ENCODE data around the gene KIAA1210.

KIAA1210 gene

GRCh38 chrX:119073200-119073905 lies 54.3 kb downstream of the KIAA1210 start:
- Mint-ChIP-seq H3K4me3 (no peak overlapping the region), H3K27ac (no peak overlapping the region)

GRCh38 chrX:119072744-119073143 lies 54.9 kb downstream of the KIAA1210 start, which contains the start of gene CT47C1:
Gene CT47C1 (plus strand): TSS chrX:119072993. CDS start chrX:119073226, 233 bp downstream.
- no peaks in the 10 kb centered on the region for H3K36me3 Mint-ChIP-seq (ENCODE audit: low read depth)
- H3K27ac Mint-ChIP-seq: no peak within 1 kb of the TSS
- no peak within 1 kb of the TSS for H3K4me3 Mint-ChIP-seq
- peaks cover 17% of the 10 kb centered on the region for H3K27me3 Mint-ChIP-seq
- H3K9me3 Mint-ChIP-seq: no peaks in the 10 kb centered on the region
- H3K4me1 Mint-ChIP-seq (ENCODE audit: low read depth): no peaks in the 10 kb centered on the region
- no peak for DNase-seq

More at GRCh38 chrX:119073200-119073905, 54.3 kb downstream of the KIAA1210 start:
- Mint-ChIP-seq H3K27me3 (peaks cover 21% of the 10 kb centered on the region), H3K9me3 (no peaks in the 10 kb centered on the region), H3K36me3 (ENCODE audit: low read depth) (no peaks in the 10 kb centered on the region), H3K4me1 (ENCODE audit: low read depth) (no peaks in the 10 kb centered on the region)
- no peak for DNase-seq

- no peaks in the 10 kb centered on the region for H3K36me3 Mint-ChIP-seq (ENCODE audit: low read depth)
- no peak overlapping the region for H3K27ac Mint-ChIP-seq
- peaks cover 11% of the 10 kb centered on the region for H3K27me3 Mint-ChIP-seq
- H3K9me3 Mint-ChIP-seq: no peaks in the 10 kb centered on the region
- DNase-seq: no peak
- no peaks in the 10 kb centered on the region for H3K4me1 Mint-ChIP-seq (ENCODE audit: low read depth)
- no peak overlapping the region for H3K4me3 Mint-ChIP-seq
These were observed 56.2 kb downstream of the KIAA1210 start for GRCh38 chrX:119071381-119071780.

- no peak overlapping the region for H3K4me3 Mint-ChIP-seq
- no peaks in the 10 kb centered on the region for H3K36me3 Mint-ChIP-seq (ENCODE audit: low read depth)
- peaks cover 15% of the 10 kb centered on the region for H3K27me3 Mint-ChIP-seq
- no peak overlapping the region for H3K27ac Mint-ChIP-seq
- no peak for DNase-seq
- H3K4me1 Mint-ChIP-seq (ENCODE audit: low read depth): no peaks in the 10 kb centered on the region
- no peaks in the 10 kb centered on the region for H3K9me3 Mint-ChIP-seq
These were observed 57.9 kb downstream of the KIAA1210 start for GRCh38 chrX:119069762-119070161.

GRCh38 chrX:119069128-119069527 lies 58.5 kb downstream of the KIAA1210 start:
- Mint-ChIP-seq H3K36me3 (ENCODE audit: low read depth) (no peaks in the 10 kb centered on the region), H3K27me3 (peaks cover 15% of the 10 kb centered on the region), H3K27ac (no peak overlapping the region), H3K4me1 (ENCODE audit: low read depth) (no peaks in the 10 kb centered on the region), H3K9me3 (no peaks in the 10 kb centered on the region), H3K4me3 (no peak overlapping the region)
- no peak for DNase-seq

DNA sequence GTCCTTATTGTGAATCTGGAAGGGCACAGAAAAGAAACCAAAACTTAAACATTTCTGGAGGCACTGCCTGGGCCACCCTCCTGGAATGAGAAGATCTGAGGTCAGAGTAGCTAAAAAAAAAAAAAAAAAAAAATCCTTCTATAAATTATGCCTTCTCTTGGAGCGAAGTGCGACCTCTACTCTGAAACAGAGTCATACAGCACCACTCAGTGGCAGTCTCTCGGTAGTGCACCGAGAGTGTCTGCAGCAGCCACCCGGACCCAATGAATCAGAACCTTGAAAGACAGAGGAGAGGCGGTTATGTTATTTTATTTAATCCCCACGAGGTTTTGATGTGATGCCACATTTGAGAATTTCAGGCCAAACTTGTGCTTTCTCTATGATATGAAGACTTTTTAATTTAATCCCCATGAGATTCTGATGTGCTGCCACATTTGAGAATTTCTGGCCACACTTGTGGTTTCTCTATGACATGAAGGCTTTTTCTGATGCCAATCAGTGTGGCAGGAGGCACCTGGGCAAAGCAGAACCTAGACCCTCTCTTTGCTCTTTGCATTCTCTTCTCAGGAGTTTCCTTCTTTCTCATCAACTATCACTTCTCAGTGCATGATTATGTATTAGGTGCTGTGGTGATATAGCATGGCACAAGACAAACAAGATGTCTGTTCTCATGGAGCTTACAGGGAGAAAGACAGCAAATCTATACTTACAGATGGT lies 60.4 kb downstream of the KIAA1210 start:
- H3K27ac Mint-ChIP-seq: no peak overlapping the region
- no peaks in the 10 kb centered on the region for H3K4me1 Mint-ChIP-seq (ENCODE audit: low read depth)
- DNase-seq: peak; percentile 48
- H3K9me3 Mint-ChIP-seq: no peaks in the 10 kb centered on the region
- no peaks in the 10 kb centered on the region for H3K36me3 Mint-ChIP-seq (ENCODE audit: low read depth)
- H3K4me3 Mint-ChIP-seq: no peak overlapping the region
- peaks cover 13% of the 10 kb centered on the region for H3K27me3 Mint-ChIP-seq

DNA sequence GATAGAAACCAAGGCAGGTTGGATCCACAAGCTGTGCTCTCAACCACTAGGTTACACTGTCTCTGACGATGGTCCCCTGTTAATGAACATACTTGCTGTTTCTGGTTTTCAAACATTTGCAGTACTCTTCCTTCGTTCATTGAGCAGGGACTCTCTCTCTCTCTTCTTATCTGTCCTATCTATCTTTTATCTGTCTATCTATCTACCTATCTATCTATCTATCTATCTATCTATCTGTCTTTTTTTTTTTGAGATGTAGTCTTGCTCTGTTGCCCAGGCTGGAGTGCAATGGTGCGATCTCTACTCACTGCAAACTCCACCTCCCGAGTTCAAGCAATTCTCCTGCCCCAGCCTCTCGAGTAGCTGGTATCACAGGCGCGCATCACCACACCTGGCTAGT lies 64.2 kb downstream of the KIAA1210 start:
- no peaks in the 10 kb centered on the region for H3K36me3 Mint-ChIP-seq (ENCODE audit: low read depth)
- no peak for DNase-seq
- H3K9me3 Mint-ChIP-seq: no peaks in the 10 kb centered on the region
- no peak overlapping the region for H3K4me3 Mint-ChIP-seq
- H3K4me1 Mint-ChIP-seq (ENCODE audit: low read depth): no peaks in the 10 kb centered on the region
- peaks cover 26% of the 10 kb centered on the region for H3K27me3 Mint-ChIP-seq
- H3K27ac Mint-ChIP-seq: no peak overlapping the region

GRCh38 chrX:119062750-119063374 lies 64.8 kb downstream of the KIAA1210 start:
- DNase-seq: no peak
- H3K9me3 Mint-ChIP-seq: no peaks in the 10 kb centered on the region
- no peak overlapping the region for H3K4me3 Mint-ChIP-seq
- H3K4me1 Mint-ChIP-seq (ENCODE audit: low read depth): no peaks in the 10 kb centered on the region
- H3K27ac Mint-ChIP-seq: no peak overlapping the region
- H3K27me3 Mint-ChIP-seq: peaks cover 26% of the 10 kb centered on the region
- H3K36me3 Mint-ChIP-seq (ENCODE audit: low read depth): no peaks in the 10 kb centered on the region

- Mint-ChIP-seq H3K4me1 (ENCODE audit: low read depth) (no peaks in the 10 kb centered on the region), H3K36me3 (ENCODE audit: low read depth) (no peaks in the 10 kb centered on the region), H3K9me3 (no peaks in the 10 kb centered on the region), H3K27me3 (peaks cover 42% of the 10 kb centered on the region), H3K27ac (no peak overlapping the region), H3K4me3 (no peak overlapping the region)
- DNase-seq: no peak
These were observed 71.9 kb downstream of the KIAA1210 start for GRCh38 chrX:119055687-119056086.

GRCh38 chrX:119045884-119046283 lies 81.7 kb downstream of the KIAA1210 start:
- no peak for DNase-seq
- H3K27ac Mint-ChIP-seq: no peak overlapping the region
- H3K4me1 Mint-ChIP-seq (ENCODE audit: low read depth): peaks cover 3% of the 10 kb centered on the region
- H3K9me3 Mint-ChIP-seq: no peaks in the 10 kb centered on the region
- no peak overlapping the region for H3K4me3 Mint-ChIP-seq
- no peaks in the 10 kb centered on the region for H3K36me3 Mint-ChIP-seq (ENCODE audit: low read depth)
- peaks cover 13% of the 10 kb centered on the region for H3K27me3 Mint-ChIP-seq

DNA sequence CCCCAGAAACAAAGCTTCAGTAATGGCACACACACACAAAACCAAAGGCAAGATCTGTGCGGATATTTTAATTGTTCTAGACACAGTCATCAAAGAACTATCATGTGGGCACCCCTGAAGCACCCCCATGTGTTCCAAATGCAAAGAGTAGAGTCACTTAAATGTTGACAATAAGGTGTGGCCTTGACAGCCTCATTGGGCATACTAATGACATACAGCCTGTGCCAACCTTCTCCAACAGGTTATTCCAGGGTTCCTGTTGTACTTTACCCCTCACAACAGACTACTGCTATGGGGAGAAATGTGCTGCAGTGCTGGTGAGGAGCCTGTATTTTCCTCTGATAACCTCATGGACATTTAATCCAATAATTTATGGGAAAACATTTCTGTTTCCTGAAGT lies 84.6 kb downstream of the KIAA1210 start:
- H3K4me1 Mint-ChIP-seq (ENCODE audit: low read depth): peaks cover 3% of the 10 kb centered on the region
- H3K4me3 Mint-ChIP-seq: no peak overlapping the region
- no peak overlapping the region for H3K27ac Mint-ChIP-seq
- H3K27me3 Mint-ChIP-seq: peaks cover 13% of the 10 kb centered on the region
- DNase-seq: no peak
- no peaks in the 10 kb centered on the region for H3K9me3 Mint-ChIP-seq
- no peaks in the 10 kb centered on the region for H3K36me3 Mint-ChIP-seq (ENCODE audit: low read depth)

- Mint-ChIP-seq H3K9me3 (no peaks in the 10 kb centered on the region), H3K4me3 (no peak overlapping the region), H3K36me3 (ENCODE audit: low read depth) (no peaks in the 10 kb centered on the region), H3K27ac (no peak overlapping the region), H3K27me3 (peaks cover 16% of the 10 kb centered on the region), H3K4me1 (ENCODE audit: low read depth) (peaks cover 3% of the 10 kb centered on the region)
- DNase-seq: no peak
These were observed 85.6 kb downstream of the KIAA1210 start for GRCh38 chrX:119042040-119042439.

- Mint-ChIP-seq H3K27ac (no peak overlapping the region), H3K27me3 (peaks cover 16% of the 10 kb centered on the region), H3K4me1 (ENCODE audit: low read depth) (peaks cover 3% of the 10 kb centered on the region), H3K4me3 (no peak overlapping the region), H3K9me3 (no peaks in the 10 kb centered on the region), H3K36me3 (ENCODE audit: low read depth) (no peaks in the 10 kb centered on the region)
- no peak for DNase-seq
These were observed 86.4 kb downstream of the KIAA1210 start for GRCh38 chrX:119041175-119041574.

- no peak overlapping the region for H3K27ac Mint-ChIP-seq
- H3K4me1 Mint-ChIP-seq (ENCODE audit: low read depth): no peaks in the 10 kb centered on the region
- H3K27me3 Mint-ChIP-seq: peaks cover 13% of the 10 kb centered on the region
- H3K36me3 Mint-ChIP-seq (ENCODE audit: low read depth): no peaks in the 10 kb centered on the region
- DNase-seq: no peak
- no peaks in the 10 kb centered on the region for H3K9me3 Mint-ChIP-seq
- no peak overlapping the region for H3K4me3 Mint-ChIP-seq
These were observed 87.2 kb downstream of the KIAA1210 start for GRCh38 chrX:119040432-119040831.

All from activated T-cell treated with anti-CD3 and anti-CD28 coated beads, Interleukin-2, amount 50 U/mL, for 24 hours (primary cell).